ENCODE results near the gene ENDOV. TPM values are rescaled to one million over a fixed set of nuclear protein-coding genes. Genes with fewer than 3 reads are reported as not detected.

Gene ENDOV
- total and polyA plus RNA-seq, 11 donors: 4.2 to 16.2 (median 9.4) TPM

DNA sequence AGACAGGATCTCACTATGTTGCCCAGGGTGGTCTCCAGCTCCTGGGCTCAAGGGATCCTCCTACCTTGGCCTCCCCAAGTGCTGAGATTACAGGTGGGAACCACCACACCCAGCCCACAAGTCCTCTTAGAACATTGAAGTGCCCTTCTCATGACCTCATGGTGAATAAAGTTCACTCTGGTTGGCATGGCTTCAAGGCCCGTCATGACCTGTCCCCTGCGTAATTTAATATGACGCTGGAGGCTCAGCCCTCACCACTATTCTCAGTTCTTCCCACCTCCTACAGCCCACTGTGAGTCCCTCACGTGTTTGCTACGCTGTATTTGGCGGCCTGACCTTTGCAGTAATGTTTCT lies 1.9 kb downstream of the ENDOV start:
- Histone ChIP-seq H3K36me3 (peaks cover 0 to 28% (median 16%) of the 10 kb centered on the region in 9 donors), H3K27me3 (no peaks in the 10 kb centered on the region), H3K4me3 (no peak overlapping the region), H3K9me3 (no peaks in the 10 kb centered on the region), H3K27ac (no peak overlapping the region), H3K4me1 (peaks cover 0 to 32% (median 18%) of the 10 kb centered on the region in 12 donors)
- WGBS, 4 donors: 89 to 94% (median 90%) methylated on average over 6 of the region's 6 CpGs
- no peak for ATAC-seq
- TF ChIP-seq, protein P1, sequence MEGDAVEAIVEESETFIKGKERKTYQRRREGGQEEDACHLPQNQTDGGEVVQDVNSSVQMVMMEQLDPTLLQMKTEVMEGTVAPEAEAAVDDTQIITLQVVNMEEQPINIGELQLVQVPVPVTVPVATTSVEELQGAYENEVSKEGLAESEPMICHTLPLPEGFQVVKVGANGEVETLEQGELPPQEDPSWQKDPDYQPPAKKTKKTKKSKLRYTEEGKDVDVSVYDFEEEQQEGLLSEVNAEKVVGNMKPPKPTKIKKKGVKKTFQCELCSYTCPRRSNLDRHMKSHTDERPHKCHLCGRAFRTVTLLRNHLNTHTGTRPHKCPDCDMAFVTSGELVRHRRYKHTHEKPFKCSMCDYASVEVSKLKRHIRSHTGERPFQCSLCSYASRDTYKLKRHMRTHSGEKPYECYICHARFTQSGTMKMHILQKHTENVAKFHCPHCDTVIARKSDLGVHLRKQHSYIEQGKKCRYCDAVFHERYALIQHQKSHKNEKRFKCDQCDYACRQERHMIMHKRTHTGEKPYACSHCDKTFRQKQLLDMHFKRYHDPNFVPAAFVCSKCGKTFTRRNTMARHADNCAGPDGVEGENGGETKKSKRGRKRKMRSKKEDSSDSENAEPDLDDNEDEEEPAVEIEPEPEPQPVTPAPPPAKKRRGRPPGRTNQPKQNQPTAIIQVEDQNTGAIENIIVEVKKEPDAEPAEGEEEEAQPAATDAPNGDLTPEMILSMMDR (IDR thresholded peaks at IDR 0.05): no peak
- TF ChIP-seq POLR2A (IDR thresholded peaks at IDR 0.05): no peak
- DNase-seq: no peak
- intact Hi-C loops (cut with DNase I): no loop called here

GRCh38 chr17:80418589-80418988 lies 3.6 kb downstream of the ENDOV start:
- ATAC-seq (no peak), DNase-seq (no peak)
- WGBS, 4 donors: 95 to 97% (median 97%) methylated on average over 11 of the region's 11 CpGs
- Histone ChIP-seq H3K4me1 (peaks cover 0 to 40% (median 20%) of the 10 kb centered on the region in 12 donors), H3K36me3 (peaks cover 0 to 28% (median 16%) of the 10 kb centered on the region in 9 donors), H3K27me3 (no peaks in the 10 kb centered on the region), H3K4me3 (no peak overlapping the region), H3K9me3 (no peaks in the 10 kb centered on the region), H3K27ac (no peak overlapping the region)
- TF ChIP-seq POLR2A (IDR thresholded peaks at IDR 0.05): no peak
- TF ChIP-seq, protein P1 (IDR thresholded peaks at IDR 0.05): no peak
- intact Hi-C loops (cut with DNase I): no loop called here

- 83 to 88% (median 86%) methylated on average over 7 to 11 of the region's 11 CpGs for WGBS, 4 donors
- no peak for ATAC-seq
Observed at GRCh38 chr17:80419255-80419654, 4.3 kb downstream of the ENDOV start.

GRCh38 chr17:80421381-80422090 lies 6.6 kb downstream of the ENDOV start:
- intact Hi-C loops (cut with DNase I): loop anchor here in 6 of 10 donors (10.0 kb wide), 6 partner anchors 153 to 683 kb away; no protein-coding TSS in a partner anchor
- DNase-seq: no peak

More at GRCh38 chr17:80419255-80419654, 4.3 kb downstream of the ENDOV start:
- no peak overlapping the region for H3K27ac ChIP-seq
- intact Hi-C loops (cut with DNase I): no loop called here
- peaks cover 0 to 37% (median 15%) of the 10 kb centered on the region in 12 donors for H3K4me1 ChIP-seq
- no peaks in the 10 kb centered on the region for H3K9me3 ChIP-seq
- H3K36me3 ChIP-seq: peaks cover 0 to 28% (median 16%) of the 10 kb centered on the region in 9 donors
- H3K27me3 ChIP-seq: no peaks in the 10 kb centered on the region
- DNase-seq: no peak
- no peak overlapping the region for H3K4me3 ChIP-seq
- TF ChIP-seq, protein P1 (IDR thresholded peaks at IDR 0.05): no peak
- no peak for TF ChIP-seq POLR2A (IDR thresholded peaks at IDR 0.05)

More at GRCh38 chr17:80421381-80422090, 6.6 kb downstream of the ENDOV start:
- Histone ChIP-seq H3K27me3 (no peaks in the 10 kb centered on the region), H3K36me3 (peaks cover 0 to 28% (median 16%) of the 10 kb centered on the region in 9 donors), H3K4me3 (no peak overlapping the region), H3K27ac (no peak overlapping the region), H3K4me1 (peaks cover 0 to 21% (median 5%) of the 10 kb centered on the region in 12 donors), H3K9me3 (no peaks in the 10 kb centered on the region)
- TF ChIP-seq POLR2A (IDR thresholded peaks at IDR 0.05): no peak
- TF ChIP-seq, protein P1 (IDR thresholded peaks at IDR 0.05): no peak
- peak in 1 of 4 donors; percentile 6 for ATAC-seq
- 68 to 75% (median 72%) methylated on average over 11 to 20 of the region's 20 CpGs for WGBS, 4 donors
